DND-41 (cell line): ENCODE data around the gene DYRK2.
A peak's percentile ranks its signal among the peaks of the same experiment; 100 is the strongest.

ENCODE experiments used
- ATAC-seq: fragments of 200-7000 bp; cut with Tn5 transposase; 3 replicates; pipeline ENCODE4 v1.9.1; 2021; ENCODE audit warnings: low read depth; ENCODE audit not compliant: insufficient read depth
- DNase-seq: peaks from one replicate; pipeline ENCODE4 v3.0.0-alpha.2; 2020
- H2AFZ ChIP-seq: 2 replicates; pipeline ENCODE4 v1.6.0; 2012; ENCODE audit warnings: low read depth, low read length
- H3K27ac ChIP-seq: 2 replicates; pipeline ENCODE4 v1.5.1; 2012; ENCODE audit warnings: low read length, inconsistent platforms
- H3K27me3 ChIP-seq: fragments of 200-600 bp; sonication (generic); 2 replicates; pipeline ENCODE4 v1.6.0; 2012; ENCODE audit warnings: low read length, mild to moderate bottlenecking, inconsistent platforms; ENCODE audit not compliant: insufficient read depth, poor library complexity
- H3K36me3 ChIP-seq: 2 replicates; pipeline ENCODE4 v1.5.1; 2012; ENCODE audit warnings: low read length, inconsistent platforms; ENCODE audit not compliant: insufficient read depth
- H3K4me1 ChIP-seq: 2 replicates; pipeline ENCODE4 v1.5.1; 2012; ENCODE audit warnings: mild to moderate bottlenecking, low read length; ENCODE audit not compliant: insufficient read depth
- H3K4me2 ChIP-seq: 2 replicates; pipeline ENCODE4 v1.6.0; 2012; ENCODE audit warnings: mild to moderate bottlenecking, moderate library complexity, low read length, inconsistent platforms; ENCODE audit not compliant: insufficient read depth
- H3K4me3 ChIP-seq, 2 experiments: fragments of 200-600 bp in 1 of 2; shearing (Covaris generic) in 1 of 2; 2 replicates each; pipeline ENCODE4 v1.5.1; 2012 to 2016; ENCODE audit warnings: inconsistent platforms in 2 of 2, low read length in 2 of 2, mild to moderate bottlenecking in 2 of 2, low read depth in 1 of 2, moderate library complexity in 1 of 2
- H3K79me2 ChIP-seq: 2 replicates; pipeline ENCODE4 v1.6.0; 2012; ENCODE audit warnings: low read length, inconsistent platforms; ENCODE audit not compliant: insufficient read depth
- H3K9ac ChIP-seq: 2 replicates; pipeline ENCODE4 v1.6.0; 2012; ENCODE audit warnings: low read depth, mild to moderate bottlenecking, inconsistent platforms, low read length, moderate library complexity
- H3K9me3 ChIP-seq: 2 replicates; pipeline ENCODE4 v1.5.1; 2012; ENCODE audit warnings: low read length, moderate library complexity, mild to moderate bottlenecking, inconsistent platforms; ENCODE audit not compliant: insufficient read depth, severe bottlenecking
- H4K20me1 ChIP-seq: 2 replicates; pipeline ENCODE4 v1.6.0; 2012; ENCODE audit warnings: low read length; ENCODE audit not compliant: insufficient read depth
- EZH2 ChIP-seq: IDR thresholded peaks from 3 replicates; pipeline ENCODE4 v1.6.1; 2012; ENCODE audit warnings: borderline replicate concordance, low read depth, mild to moderate bottlenecking, moderate library complexity, low read length, inconsistent platforms; ENCODE audit not compliant: severe bottlenecking
- TF ChIP-seq, protein P1 (sequence below): IDR thresholded peaks from 2 replicates; pipeline ENCODE4 v1.5.1; 2012; ENCODE audit warnings: borderline replicate concordance, low read length, moderate library complexity, mild to moderate bottlenecking; ENCODE audit not compliant: poor library complexity, severe bottlenecking; ENCODE audit errors: extremely low read depth

Gene DYRK2

DNA sequence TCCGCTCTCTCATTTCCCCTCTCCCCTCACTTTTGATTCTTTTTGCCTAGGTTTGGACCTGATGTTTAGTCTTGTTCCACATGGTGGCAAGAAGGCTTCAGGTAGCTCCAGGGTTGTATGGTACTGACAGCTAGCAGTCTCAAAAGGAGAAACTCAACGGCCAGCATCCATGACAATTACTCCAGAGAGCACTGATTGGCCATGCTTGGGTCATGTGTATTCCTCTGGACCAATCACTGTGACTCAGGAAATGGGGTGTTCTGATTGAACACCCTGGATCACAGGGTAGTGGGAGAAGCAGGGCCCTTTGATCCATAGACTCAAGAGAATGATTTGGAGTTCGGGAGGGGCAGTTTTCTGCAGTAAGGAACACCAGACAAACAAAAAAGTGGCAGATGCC is 45.3 kb downstream of the DYRK2 start:
- Histone ChIP-seq H3K4me1 (peaks cover 43% of the 10 kb centered on the region), H3K27me3 (no peaks in the 10 kb centered on the region), H4K20me1 (no peaks in the 10 kb centered on the region), H3K9ac (no peak overlapping the region), H3K4me2 (no peak overlapping the region), H3K27ac (no peak overlapping the region), H3K9me3 (no peaks in the 10 kb centered on the region), H3K79me2 (no peaks in the 10 kb centered on the region), H3K4me3 (no peak overlapping the region), H3K36me3 (no peaks in the 10 kb centered on the region), H2AFZ (no peak overlapping the region)
- DNase-seq, result no peak
- TF ChIP-seq, protein P1, sequence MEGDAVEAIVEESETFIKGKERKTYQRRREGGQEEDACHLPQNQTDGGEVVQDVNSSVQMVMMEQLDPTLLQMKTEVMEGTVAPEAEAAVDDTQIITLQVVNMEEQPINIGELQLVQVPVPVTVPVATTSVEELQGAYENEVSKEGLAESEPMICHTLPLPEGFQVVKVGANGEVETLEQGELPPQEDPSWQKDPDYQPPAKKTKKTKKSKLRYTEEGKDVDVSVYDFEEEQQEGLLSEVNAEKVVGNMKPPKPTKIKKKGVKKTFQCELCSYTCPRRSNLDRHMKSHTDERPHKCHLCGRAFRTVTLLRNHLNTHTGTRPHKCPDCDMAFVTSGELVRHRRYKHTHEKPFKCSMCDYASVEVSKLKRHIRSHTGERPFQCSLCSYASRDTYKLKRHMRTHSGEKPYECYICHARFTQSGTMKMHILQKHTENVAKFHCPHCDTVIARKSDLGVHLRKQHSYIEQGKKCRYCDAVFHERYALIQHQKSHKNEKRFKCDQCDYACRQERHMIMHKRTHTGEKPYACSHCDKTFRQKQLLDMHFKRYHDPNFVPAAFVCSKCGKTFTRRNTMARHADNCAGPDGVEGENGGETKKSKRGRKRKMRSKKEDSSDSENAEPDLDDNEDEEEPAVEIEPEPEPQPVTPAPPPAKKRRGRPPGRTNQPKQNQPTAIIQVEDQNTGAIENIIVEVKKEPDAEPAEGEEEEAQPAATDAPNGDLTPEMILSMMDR, result no peak
- TF ChIP-seq EZH2, result no peak
- ATAC-seq, result no peak

DNA sequence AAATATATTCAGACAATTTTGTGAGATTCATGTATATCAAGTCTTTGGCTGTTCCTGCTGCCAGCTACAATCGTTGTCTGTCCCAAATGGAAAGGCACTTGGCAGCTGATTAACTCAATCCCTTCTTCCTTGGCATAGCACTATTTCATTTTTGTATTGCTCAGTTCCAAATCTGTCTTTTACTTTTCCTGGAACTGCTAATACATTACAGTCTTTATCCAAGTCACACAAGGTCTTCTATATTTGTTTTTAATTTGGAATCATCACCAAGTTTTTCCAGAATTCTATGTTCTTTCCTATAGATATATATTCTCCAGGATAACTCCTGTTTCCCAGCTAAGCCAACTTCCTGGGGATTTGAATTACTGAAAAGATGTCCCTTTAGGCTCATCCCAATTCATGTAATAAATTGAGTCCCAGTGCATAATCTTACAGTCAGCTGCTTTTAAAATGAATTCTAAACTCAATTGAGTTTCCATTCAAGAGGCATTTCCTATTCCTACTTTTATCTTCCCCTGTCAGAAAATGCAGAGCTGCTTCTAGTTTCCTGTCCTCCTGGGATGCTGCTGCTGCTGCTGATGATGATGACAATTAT is 45.9 kb downstream of the DYRK2 start:
- Histone ChIP-seq H3K27me3 (no peaks in the 10 kb centered on the region), H3K27ac (no peak overlapping the region), H3K4me1 (peaks cover 48% of the 10 kb centered on the region), H3K4me2 (no peak overlapping the region), H3K9ac (no peak overlapping the region), H3K9me3 (no peaks in the 10 kb centered on the region), H2AFZ (no peak overlapping the region), H3K4me3 (no peak overlapping the region), H3K79me2 (no peaks in the 10 kb centered on the region), H4K20me1 (no peaks in the 10 kb centered on the region), H3K36me3 (no peaks in the 10 kb centered on the region)
- DNase-seq, result no peak
- no peak for ATAC-seq
- no peak for TF ChIP-seq EZH2
- TF ChIP-seq, protein P1, result no peak

DNA sequence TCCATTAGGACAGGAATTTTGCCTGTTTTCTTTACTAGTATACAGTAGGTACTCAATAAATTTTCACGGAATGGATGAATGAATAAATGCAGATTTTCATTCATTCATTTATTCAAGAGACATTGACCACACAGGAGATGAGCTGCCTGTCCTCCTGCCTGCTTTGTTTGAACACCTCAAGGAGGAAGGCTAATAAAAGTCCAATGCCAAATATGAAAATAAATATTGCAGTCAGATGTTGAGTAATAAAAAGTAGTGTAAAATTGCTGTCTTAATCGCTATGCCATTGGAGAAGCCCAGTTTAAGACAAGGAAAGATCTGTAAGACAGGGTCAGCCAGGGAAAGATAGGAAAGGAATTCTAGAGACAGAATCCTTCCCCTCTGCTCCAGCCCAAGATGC is 47.4 kb downstream of the DYRK2 start:
- no peaks in the 10 kb centered on the region for H3K27me3 ChIP-seq
- H3K4me2 ChIP-seq, result no peak overlapping the region
- H3K9ac ChIP-seq, result no peak overlapping the region
- no peak overlapping the region for H3K4me3 ChIP-seq
- no peak overlapping the region for H3K27ac ChIP-seq
- no peak overlapping the region for H2AFZ ChIP-seq
- DNase-seq (no peak), ATAC-seq (no peak)
- no peaks in the 10 kb centered on the region for H3K79me2 ChIP-seq
- H4K20me1 ChIP-seq, result no peaks in the 10 kb centered on the region
- no peaks in the 10 kb centered on the region for H3K9me3 ChIP-seq
- H3K4me1 ChIP-seq, result peaks cover 52% of the 10 kb centered on the region
- no peaks in the 10 kb centered on the region for H3K36me3 ChIP-seq
- TF ChIP-seq, protein P1, result no peak
- TF ChIP-seq EZH2, result no peak

DNA sequence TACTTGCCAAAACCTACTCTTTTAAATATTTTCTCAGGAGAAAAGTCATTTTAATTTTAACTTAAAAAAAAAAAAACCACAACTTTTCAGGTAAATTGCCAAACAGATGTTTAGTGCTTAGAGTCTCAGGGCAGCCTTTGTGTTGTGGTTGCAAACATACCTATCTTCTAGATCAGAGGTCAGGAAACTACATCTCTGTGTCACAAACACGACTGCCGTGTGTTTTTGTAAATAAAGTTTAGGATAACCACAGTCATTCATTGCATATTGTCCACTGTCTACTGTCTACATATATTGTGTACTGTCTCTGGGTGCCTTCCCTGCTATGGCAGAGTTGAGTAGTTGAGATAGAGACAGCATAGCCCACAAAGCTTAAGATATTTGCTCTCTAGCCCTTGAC is 48.9 kb downstream of the DYRK2 start:
- no peaks in the 10 kb centered on the region for H3K27me3 ChIP-seq
- TF ChIP-seq, protein P1, result no peak
- TF ChIP-seq EZH2, result no peak
- H3K79me2 ChIP-seq, result no peaks in the 10 kb centered on the region
- H3K27ac ChIP-seq, result no peak overlapping the region
- no peak overlapping the region for H2AFZ ChIP-seq
- H3K4me3 ChIP-seq, result peak overlapping the region in 1 of 2 experiments; percentile 49; a peak in 1 of 4 replicates
- H3K9ac ChIP-seq, result no peak overlapping the region
- no peaks in the 10 kb centered on the region for H3K36me3 ChIP-seq
- peaks cover 45% of the 10 kb centered on the region for H3K4me1 ChIP-seq
- no peaks in the 10 kb centered on the region for H3K9me3 ChIP-seq
- no peaks in the 10 kb centered on the region for H4K20me1 ChIP-seq
- ATAC-seq (peak; percentile 67), DNase-seq (peak; percentile 65)
- peak overlapping the region; percentile 76 for H3K4me2 ChIP-seq
